OCI-LY3 (cell line): ENCODE results near the gene LRRC1.

ENCODE experiments used
- CTCF ChIP-seq: fragments of 200-600, 300-600 bp; sonication (generic); IDR thresholded peaks from 2 replicates; pipeline ENCODE4 v1.5.1; 2014; ENCODE audit warnings: antibody characterized with exemption, low read length, low read depth
- EZH2phosphoT487 ChIP-seq: fragments of 200-600 bp; shearing (Covaris generic); IDR thresholded peaks from 2 replicates; pipeline ENCODE4 v1.6.1; 2018; ENCODE audit warnings: antibody characterized with exemption, mixed run types, low read depth

GRCh38 chr6:53860511-53860910 lies 65.7 kb downstream of the LRRC1 start:
- no peak for TF ChIP-seq CTCF
- TF ChIP-seq EZH2phosphoT487, result no peak
